TTC549 (cell line): ENCODE data around the gene SULF2.

Source experiments
- FAIRE-seq: peaks from 2 replicates; lab custom pipeline; 2012; peaks lifted over from hg19 to GRCh38; lab: Jason Lieb, UNC

SULF2 gene

DNA sequence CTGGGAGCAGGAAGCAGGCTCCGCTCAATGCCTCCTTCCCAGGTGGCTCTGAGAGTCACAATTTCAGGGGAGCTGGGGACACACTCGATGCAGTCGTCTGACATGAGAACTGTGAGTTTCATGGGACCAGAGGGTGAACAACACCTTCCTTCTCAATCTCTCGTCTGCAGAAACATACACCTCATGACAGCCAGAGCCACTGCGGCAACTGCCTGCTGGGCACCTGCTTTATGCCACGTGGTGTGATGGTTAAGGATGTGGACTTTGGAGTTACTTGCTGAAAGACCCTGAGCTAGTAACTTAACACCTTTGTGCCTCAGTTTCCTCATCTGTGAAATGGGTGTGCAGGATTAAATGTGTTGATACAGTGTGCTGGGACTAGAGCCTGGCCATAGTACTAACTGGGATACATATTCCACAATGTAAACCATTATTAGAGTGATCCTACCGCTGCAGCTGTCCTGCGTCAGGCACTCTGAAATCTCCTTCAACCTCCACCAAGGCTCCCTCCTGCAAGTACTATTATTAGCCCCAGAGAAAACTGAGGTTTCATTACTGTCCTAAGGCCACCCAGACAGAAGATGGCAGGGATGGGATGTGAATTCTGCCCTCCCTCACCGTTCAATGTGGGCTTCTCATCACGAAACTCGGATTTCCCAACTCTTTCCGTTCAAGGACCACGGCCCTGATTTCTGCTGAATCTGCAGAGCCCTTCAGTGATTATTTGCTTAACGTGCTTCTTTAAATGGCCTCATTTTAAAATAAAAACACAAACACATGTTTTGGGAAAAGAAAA is 24.4 kb downstream of the SULF2 start:
- FAIRE-seq: no peak

DNA sequence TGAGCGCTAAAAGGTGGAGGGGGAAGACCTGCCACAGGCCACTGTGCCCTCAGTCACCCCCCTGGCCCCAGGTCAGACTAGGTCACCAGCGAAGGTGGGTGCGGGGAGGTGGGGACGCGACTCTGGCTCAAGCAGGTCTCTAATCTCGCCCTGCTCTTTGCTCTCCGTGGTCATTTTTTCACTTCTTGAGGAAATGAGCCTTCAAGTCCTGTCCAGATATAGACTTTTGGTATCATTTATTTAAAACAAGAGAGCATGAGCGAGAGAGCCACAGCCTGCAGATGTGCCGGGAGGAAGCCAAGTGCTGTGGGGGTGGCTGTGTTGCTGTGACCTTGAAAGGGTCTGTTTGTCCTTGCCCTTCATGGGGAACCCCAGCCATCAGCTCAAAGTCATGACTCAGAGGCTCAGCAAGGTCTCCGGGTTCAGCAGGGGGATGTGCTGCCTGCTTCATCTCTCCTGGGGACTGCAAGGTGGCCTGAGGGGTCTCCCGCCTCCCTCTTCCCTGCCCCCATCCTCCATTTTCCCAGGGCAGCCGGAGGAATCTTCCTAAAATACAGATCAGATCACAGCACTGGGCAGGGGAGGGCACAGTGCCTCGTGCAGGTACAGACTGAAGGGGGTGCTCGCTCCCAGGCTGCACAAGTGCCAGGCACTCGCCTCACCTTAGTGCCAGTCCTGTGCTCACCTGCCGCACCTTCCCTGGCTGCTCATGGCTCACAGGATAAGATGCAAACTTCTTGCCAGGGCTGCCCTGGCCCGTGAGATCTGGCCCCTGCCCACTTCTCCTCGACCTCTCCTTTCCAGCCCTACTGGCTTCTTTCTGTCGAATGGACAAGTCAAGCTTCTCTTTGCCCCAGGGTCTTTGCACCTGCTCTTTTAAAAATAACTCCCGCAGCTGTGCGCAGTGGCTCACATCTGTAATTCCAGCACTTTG is 26.5 kb downstream of the SULF2 start:
- FAIRE-seq: no peak

- no peak for FAIRE-seq
Measured at GRCh38 chr20:47757145-47758035, 27.9 kb downstream of the SULF2 start.

DNA sequence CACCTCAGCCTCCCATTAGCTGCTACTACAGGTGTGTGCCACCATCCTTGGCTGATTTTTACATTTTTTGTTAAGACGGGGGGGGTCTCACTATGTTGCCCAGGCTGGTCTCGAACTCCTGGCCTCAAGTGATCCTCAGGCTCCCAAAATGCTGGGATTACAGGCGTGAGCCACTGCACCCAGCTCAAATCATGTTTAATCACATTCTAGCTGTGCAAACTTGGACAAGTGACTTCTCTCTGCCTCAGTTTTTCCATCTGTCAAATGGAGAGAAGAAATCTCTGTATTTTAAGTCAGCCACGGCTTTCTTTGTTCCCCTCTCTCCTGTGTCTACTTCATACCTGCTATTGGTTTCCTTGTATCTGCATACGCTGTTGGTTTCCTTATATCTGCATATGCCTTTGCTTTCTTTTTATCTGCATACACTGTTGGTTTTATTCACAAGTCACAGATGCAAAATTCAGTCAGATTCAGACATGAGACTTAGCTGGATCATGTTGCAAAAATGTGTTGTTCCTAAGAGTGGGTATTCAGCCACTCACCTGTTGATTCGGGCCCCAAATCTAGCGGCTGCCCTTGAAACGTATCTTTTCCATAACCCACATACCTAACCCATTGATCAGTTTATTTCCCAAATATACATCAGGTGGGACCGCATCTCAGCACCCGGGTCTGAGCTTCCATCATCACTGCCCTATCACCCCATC is 30.2 kb downstream of the SULF2 start:
- no peak for FAIRE-seq

DNA sequence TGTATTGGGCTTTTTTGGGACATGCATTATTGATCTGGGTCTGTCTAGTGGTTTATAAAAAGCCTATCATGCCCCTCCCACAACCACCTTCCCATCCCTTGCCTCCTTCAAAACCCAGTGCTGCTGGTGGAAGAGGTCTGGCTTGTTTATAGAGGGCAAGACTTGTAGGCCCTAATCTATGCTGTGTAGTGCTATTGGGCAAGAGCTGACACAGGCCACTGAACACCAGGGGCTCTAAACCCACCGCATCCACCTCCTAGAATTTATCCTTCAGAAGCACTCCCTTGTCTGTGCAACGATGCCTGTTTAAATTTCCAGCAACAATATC is 30.9 kb downstream of the SULF2 start:
- FAIRE-seq: no peak

DNA sequence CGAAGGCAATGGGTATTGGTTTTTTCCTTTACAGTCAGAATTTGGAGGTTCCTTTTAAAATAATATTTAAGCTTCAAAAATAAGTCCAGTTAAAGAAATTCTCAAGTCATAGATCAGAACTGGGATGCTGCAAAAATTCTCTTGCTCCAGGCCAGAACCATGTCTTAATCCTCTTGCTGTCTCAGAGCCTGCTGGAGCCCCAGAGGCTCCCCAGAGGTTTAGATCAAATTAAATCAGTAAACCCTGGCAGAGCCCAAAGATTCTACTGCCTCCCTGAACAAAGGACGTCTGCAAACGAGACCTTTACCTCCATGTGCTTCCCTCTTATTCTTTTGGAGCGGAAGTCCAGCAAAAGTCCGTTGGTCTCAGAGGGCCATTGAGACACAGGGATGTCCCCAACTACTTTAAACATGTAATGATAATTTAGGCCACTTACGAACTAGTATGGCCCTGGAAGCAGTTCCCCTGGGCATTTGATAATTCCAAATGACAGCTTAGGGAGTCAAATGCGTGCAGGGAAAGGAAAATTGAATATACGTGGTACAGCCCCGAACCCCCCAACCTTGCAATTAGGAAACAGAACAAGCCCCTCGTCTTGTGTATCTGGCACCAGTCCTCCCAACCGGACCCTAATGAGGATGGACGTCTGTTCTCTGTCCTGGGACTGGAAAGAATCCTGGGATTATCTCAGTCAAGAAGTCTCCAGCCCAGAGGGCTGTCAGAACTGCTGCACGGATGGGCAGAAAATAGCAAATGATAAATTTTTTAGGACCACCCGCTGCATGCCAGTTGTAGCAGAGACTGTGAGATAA is 31.5 kb downstream of the SULF2 start:
- FAIRE-seq: no peak

- FAIRE-seq: no peak
Measured at GRCh38 chr20:47751449-47751848, 33.8 kb downstream of the SULF2 start.

DNA sequence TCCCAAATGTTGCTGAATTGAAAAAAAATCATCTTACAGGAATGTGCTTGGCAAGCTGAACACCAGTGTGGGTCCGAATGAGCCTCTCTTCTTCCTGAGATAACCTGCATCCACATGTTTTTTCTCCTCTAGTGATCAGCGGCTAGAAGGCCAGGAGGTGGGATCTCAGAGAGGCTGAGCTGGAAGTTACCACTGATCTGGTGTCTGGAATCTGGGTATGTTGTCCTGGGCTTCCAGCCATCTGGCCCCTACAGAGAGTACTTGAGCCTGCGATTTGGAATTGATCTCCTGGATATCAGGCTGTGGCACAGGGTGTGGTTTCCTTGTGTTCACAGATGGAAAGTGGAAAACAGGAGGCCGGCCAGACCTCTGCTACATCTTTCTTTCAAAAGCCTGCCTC is 35.9 kb downstream of the SULF2 start:
- no peak for FAIRE-seq

DNA sequence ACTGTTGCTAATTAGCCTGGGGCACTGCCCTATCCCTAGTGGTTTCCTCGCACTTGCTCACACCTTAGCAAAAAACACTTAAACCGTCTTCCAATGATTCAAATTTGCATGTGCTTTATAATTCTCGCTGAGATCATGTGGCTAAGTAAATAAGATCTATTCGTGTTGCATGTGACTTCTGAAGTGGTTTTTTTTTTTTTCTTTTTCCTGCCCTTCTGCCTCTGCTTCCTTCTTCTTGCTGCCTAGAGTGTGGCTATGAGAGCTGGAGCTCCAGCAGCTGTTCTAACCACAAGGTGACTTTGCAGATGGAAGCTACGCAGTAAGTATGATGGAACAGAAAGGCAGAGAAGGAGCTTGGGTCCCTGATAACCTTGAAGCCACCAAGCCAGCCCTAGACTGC is 36.5 kb downstream of the SULF2 start:
- no peak for FAIRE-seq

DNA sequence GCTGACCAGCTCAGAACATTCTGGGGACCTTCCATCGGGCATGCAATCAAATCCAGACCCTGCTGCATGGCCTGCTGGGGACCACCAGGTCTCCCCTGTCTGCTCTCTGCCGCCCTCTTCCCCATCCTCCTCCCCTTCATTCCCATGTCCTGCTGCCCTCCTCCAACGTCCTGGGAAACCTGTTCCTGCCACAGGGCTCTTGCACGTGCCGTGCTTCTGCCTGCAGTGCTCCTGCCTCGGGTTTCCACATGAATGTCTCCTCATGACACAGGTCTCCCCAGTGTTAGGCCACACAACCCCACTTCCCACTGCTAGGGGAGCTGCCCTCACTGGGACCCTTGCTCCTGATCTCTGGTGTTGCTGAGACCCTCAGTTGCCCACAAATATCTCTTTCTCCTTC is 37.2 kb downstream of the SULF2 start:
- no peak for FAIRE-seq

GRCh38 chr20:47747669-47748031 is 37.6 kb downstream of the SULF2 start:
- FAIRE-seq: no peak

GRCh38 chr20:47744803-47745202 is 40.5 kb downstream of the SULF2 start:
- no peak for FAIRE-seq

DNA sequence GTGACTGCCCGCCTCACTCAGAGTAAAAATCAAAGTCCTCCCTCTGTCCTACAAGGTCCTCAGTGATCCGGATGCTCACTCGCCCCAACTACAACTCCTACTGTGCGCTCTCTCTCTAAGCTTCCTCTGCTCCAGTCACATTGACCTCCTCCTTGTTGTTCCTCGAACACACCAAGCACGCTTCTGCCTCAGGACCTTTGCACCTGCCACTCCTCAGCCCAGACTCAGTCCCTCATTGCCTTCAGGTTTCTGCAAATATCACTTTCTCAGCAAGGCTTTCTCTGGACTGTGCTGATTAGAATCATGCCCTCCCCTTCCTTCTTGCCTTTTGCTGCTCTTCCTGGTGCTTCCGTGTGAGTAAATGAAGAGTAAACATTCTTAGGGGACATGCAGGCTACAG is 41.6 kb downstream of the SULF2 start:
- no peak for FAIRE-seq

DNA sequence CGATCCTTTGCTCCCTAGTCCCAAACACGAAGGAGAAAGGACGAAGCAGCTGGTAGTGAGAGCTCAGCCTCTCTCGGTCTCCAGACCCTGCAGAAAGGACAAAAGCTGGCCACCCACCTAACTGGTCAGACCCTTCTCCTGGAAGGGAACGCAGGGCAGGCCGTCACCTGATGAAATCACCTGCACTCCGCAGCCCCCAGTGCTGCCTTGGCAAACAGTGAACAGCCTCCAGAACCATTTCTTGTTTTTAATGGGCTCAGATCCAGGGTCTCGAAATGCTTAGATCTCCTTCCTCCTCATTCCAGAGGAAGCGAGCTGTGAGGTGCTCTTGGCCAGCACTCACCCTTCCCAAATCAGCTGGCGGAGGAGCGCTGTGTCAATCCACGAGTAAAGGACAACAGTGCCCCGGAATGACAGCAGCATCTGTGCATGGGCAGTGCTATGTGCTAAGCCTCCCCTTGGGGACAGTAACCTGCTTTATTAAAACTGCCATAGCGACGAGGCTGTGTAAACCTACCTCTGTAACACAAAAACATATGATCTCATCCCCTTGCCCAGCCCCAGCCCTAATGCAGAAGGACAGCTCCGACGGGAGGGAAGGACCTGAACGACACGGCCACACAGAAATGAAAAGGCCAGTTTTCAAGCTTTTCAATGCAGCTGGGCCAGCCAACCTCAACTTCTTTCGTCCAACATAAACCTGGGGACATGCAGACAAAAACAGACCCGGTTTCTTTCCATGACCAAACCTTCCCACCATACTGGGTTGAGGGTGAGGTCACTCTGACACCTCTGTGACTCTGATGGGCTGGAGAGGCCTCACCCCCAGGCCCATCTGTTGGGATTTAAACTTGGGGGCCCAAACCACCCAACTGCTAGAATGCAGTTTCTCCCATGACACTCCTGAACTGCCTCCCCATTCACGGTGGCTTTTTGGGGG is 43.3 kb downstream of the SULF2 start:
- no peak for FAIRE-seq

DNA sequence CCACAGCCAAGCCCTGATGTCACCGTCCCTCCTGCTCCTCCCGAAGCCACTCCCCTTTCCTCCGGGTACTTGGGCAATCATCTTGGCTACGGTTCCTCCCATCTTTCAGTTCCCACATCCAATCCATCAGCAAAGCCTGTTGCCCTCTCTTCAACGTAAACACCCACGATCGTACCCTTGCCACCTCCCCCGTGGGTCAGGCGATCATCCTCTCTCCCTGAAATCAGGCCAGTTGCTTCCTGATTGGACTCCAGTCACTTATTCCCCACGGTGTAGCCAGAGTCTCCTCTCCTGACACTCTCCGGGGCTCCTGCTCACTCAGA is 44.5 kb downstream of the SULF2 start:
- FAIRE-seq: no peak

- no peak for FAIRE-seq
Measured at GRCh38 chr20:47740121-47740861, 45.0 kb downstream of the SULF2 start.

GRCh38 chr20:47737923-47738322 is 47.4 kb downstream of the SULF2 start:
- FAIRE-seq: no peak

- FAIRE-seq: no peak
Measured at GRCh38 chr20:47736570-47737152, 48.6 kb downstream of the SULF2 start.
